ENCODE measurements around the gene CCSER2.

Gene CCSER2

GRCh38 chr10:84348860-84349259 lies 20.5 kb downstream of the CCSER2 start:
- POLR2A ChIA-PET, result no interaction called here
- DNase-seq (ENCODE audit: extremely low spot score), result no peak
- CTCF ChIA-PET, result no interaction called here
- no peak for TF ChIP-seq FOXK2 (IDR thresholded peaks at IDR 0.05)
- no peak for TF ChIP-seq NFRKB (IDR thresholded peaks at IDR 0.05)
- no peak for TF ChIP-seq TARDBP (IDR thresholded peaks at IDR 0.05)
- no peak for TF ChIP-seq SUZ12 (IDR thresholded peaks at IDR 0.05)
- TF ChIP-seq PKNOX1 (IDR thresholded peaks at IDR 0.05), result no peak
- TF ChIP-seq SP1 (IDR thresholded peaks at IDR 0.05), result no peak
- no peak for TF ChIP-seq HDGF (IDR thresholded peaks at IDR 0.05; ENCODE audit: borderline replicate concordance)
- TF ChIP-seq BHLHE40 (IDR thresholded peaks at IDR 0.05; ENCODE audit: borderline replicate concordance), result no peak
- no peak for TF ChIP-seq FOXA1 (IDR thresholded peaks at IDR 0.05)
- TF ChIP-seq ELF4 (IDR thresholded peaks at IDR 0.05), result no peak
- no peak for TF ChIP-seq ZNF384 (IDR thresholded peaks at IDR 0.05)
- no peak for TF ChIP-seq LEF1 (IDR thresholded peaks at IDR 0.05; ENCODE audit: borderline replicate concordance)
- no peak for TF ChIP-seq L3MBTL2 (conservative IDR thresholded peaks at IDR 0.05)
- TF ChIP-seq ARNT (IDR thresholded peaks at IDR 0.05), result no peak

- TF ChIP-seq L3MBTL2 (conservative IDR thresholded peaks at IDR 0.05), result no peak
- TF ChIP-seq FOXM1 (IDR thresholded peaks at IDR 0.05; ENCODE audit: borderline replicate concordance), result no peak
- no peak for TF ChIP-seq ZNF384 (IDR thresholded peaks at IDR 0.05)
- no peak for TF ChIP-seq FOXK2 (IDR thresholded peaks at IDR 0.05)
- no peak for TF ChIP-seq ARNT (IDR thresholded peaks at IDR 0.05)
- TF ChIP-seq ELF4 (IDR thresholded peaks at IDR 0.05), result no peak
- no peak for TF ChIP-seq PKNOX1 (IDR thresholded peaks at IDR 0.05)
- no peak for TF ChIP-seq FOXA1 (IDR thresholded peaks at IDR 0.05)
- no peak for TF ChIP-seq SP1 (IDR thresholded peaks at IDR 0.05)
- TF ChIP-seq CTBP1 (IDR thresholded peaks at IDR 0.05; ENCODE audit: borderline replicate concordance), result no peak
- TF ChIP-seq SUZ12 (IDR thresholded peaks at IDR 0.05), result no peak
- no peak for TF ChIP-seq HDGF (IDR thresholded peaks at IDR 0.05; ENCODE audit: borderline replicate concordance)
- no peak for TF ChIP-seq LEF1 (IDR thresholded peaks at IDR 0.05; ENCODE audit: borderline replicate concordance)
- DNase-seq (ENCODE audit: extremely low spot score), result peak; percentile 69
- POLR2A ChIA-PET, result no interaction called here
- CTCF ChIA-PET, result interaction anchor here (0.6 to 2.6 kb wide), 11 partner anchors 9 to 185 kb away, joined by 3 to 15 read pairs (median 6); no protein-coding TSS in a partner anchor
Measured at GRCh38 chr10:84352251-84352842, 24.0 kb downstream of the CCSER2 start.

DNA sequence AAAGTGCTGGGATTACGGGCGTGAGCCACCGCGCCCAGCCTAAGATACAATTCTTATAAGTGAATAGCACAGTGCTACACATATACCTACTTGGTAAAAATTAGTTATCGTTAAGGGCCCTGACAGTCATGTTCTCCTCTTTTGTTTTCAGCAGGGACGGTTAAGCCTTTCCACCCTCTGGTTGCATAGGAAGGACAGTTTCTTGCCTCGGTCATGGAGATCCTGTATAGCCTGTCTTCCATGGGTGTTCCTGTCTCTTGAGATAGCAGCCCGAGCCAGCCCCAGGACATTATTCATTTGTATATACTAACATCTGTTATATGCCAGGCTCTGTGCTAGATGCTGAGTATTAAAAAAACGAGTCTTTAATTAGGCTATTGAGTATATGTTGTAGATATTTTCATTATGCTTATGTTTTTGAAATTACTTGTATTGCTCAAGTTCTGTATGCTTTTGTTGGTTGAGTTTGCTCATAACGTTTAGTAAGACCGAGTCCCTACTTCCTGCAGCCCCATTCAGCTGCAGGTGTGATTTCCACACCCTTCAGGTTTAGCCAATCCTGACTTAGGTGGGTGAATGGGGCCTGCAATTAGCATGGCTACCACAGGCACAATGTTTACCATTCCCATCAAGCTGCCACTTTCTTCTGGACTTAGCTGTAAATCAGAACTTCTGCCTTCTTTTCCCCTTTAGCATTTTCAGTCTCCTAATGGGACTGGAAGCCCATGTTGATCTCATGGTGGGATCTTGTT lies 24.8 kb downstream of the CCSER2 start:
- ChIA-PET CTCF (interaction anchor here (0.8 to 2.6 kb wide), 7 partner anchors 8 to 184 kb away, joined by 3 to 15 read pairs (median 6); no protein-coding TSS in a partner anchor), POLR2A (no interaction called here)
- TF ChIP-seq TARDBP (IDR thresholded peaks at IDR 0.05) (no peak), NFRKB (IDR thresholded peaks at IDR 0.05) (no peak), L3MBTL2 (conservative IDR thresholded peaks at IDR 0.05) (no peak), FOXM1 (IDR thresholded peaks at IDR 0.05; ENCODE audit: borderline replicate concordance) (no peak), FOXK2 (IDR thresholded peaks at IDR 0.05) (no peak), ARNT (IDR thresholded peaks at IDR 0.05) (no peak), LEF1 (IDR thresholded peaks at IDR 0.05; ENCODE audit: borderline replicate concordance) (no peak), ZNF384 (IDR thresholded peaks at IDR 0.05) (no peak), BHLHE40 (IDR thresholded peaks at IDR 0.05; ENCODE audit: borderline replicate concordance) (no peak), PKNOX1 (IDR thresholded peaks at IDR 0.05) (no peak), SUZ12 (IDR thresholded peaks at IDR 0.05) (no peak), ELF4 (IDR thresholded peaks at IDR 0.05) (no peak), CTBP1 (IDR thresholded peaks at IDR 0.05; ENCODE audit: borderline replicate concordance) (no peak)
- no peak for DNase-seq (ENCODE audit: extremely low spot score)

DNA sequence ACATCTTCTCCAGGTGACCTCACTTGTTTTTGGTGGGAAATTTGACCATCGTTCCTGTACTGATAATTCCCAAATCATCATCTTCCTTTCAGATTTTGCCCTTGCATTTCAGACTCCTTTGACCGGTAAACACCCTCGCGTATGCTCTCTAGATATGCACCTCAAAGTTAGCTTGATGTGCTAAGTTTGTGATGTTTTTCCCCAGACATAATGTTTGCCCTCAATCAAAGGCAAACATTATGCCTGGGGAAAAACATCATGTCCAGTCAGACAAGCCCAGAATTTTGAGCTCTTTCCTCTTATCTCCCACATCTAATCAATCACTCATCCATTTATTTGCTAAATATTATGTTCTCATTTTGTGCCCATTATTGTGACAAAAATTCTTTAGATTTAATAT lies 26.2 kb downstream of the CCSER2 start:
- no peak for TF ChIP-seq ZNF384 (IDR thresholded peaks at IDR 0.05)
- TF ChIP-seq L3MBTL2 (conservative IDR thresholded peaks at IDR 0.05), result no peak
- TF ChIP-seq LEF1 (IDR thresholded peaks at IDR 0.05; ENCODE audit: borderline replicate concordance), result no peak
- TF ChIP-seq NFRKB (IDR thresholded peaks at IDR 0.05), result no peak
- no peak for TF ChIP-seq CTBP1 (IDR thresholded peaks at IDR 0.05; ENCODE audit: borderline replicate concordance)
- TF ChIP-seq ELF4 (IDR thresholded peaks at IDR 0.05), result no peak
- TF ChIP-seq PKNOX1 (IDR thresholded peaks at IDR 0.05), result no peak
- TF ChIP-seq BHLHE40 (IDR thresholded peaks at IDR 0.05; ENCODE audit: borderline replicate concordance), result no peak
- no peak for TF ChIP-seq FOXM1 (IDR thresholded peaks at IDR 0.05; ENCODE audit: borderline replicate concordance)
- no peak for TF ChIP-seq ARNT (IDR thresholded peaks at IDR 0.05)
- no peak for TF ChIP-seq HDGF (IDR thresholded peaks at IDR 0.05; ENCODE audit: borderline replicate concordance)
- TF ChIP-seq FOXK2 (IDR thresholded peaks at IDR 0.05), result no peak
- TF ChIP-seq SUZ12 (IDR thresholded peaks at IDR 0.05), result no peak
- TF ChIP-seq TARDBP (IDR thresholded peaks at IDR 0.05), result no peak
- no peak for TF ChIP-seq SP1 (IDR thresholded peaks at IDR 0.05)
- no peak for TF ChIP-seq FOXA1 (IDR thresholded peaks at IDR 0.05)
- ChIA-PET CTCF (interaction anchor here (0.9 to 2.6 kb wide), 2 partner anchors 182 to 183 kb away, joined by 5 to 15 read pairs; no protein-coding TSS in a partner anchor), POLR2A (no interaction called here)
- DNase-seq (ENCODE audit: extremely low spot score), result no peak

DNA sequence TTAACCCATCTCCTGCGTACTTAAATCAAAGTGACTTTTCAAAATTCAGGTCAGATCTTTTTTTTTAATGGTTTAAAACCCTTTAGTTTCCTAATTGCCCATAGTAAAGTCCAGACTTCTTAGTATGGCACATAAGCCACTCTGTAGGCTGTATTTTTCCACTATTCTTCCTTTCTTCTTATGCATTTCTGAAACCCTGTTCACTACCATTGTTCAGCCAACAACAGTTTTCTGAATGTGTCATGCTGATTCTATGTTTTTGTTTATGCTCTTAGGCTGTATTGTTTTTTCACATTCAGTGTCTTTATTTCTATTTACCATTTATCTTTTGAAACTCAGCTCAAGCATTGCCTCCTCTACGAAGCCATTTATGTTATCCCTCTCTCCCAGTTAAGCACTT lies 26.7 kb downstream of the CCSER2 start:
- TF ChIP-seq ELF4 (IDR thresholded peaks at IDR 0.05) (no peak), SP1 (IDR thresholded peaks at IDR 0.05) (no peak), FOXK2 (IDR thresholded peaks at IDR 0.05) (no peak), L3MBTL2 (conservative IDR thresholded peaks at IDR 0.05) (no peak), TARDBP (IDR thresholded peaks at IDR 0.05) (no peak), NFRKB (IDR thresholded peaks at IDR 0.05) (no peak), CTBP1 (IDR thresholded peaks at IDR 0.05; ENCODE audit: borderline replicate concordance) (no peak), FOXM1 (IDR thresholded peaks at IDR 0.05; ENCODE audit: borderline replicate concordance) (no peak), ZNF384 (IDR thresholded peaks at IDR 0.05) (no peak), SUZ12 (IDR thresholded peaks at IDR 0.05) (no peak), HDGF (IDR thresholded peaks at IDR 0.05; ENCODE audit: borderline replicate concordance) (no peak), ARNT (IDR thresholded peaks at IDR 0.05) (no peak), BHLHE40 (IDR thresholded peaks at IDR 0.05; ENCODE audit: borderline replicate concordance) (no peak), LEF1 (IDR thresholded peaks at IDR 0.05; ENCODE audit: borderline replicate concordance) (no peak), FOXA1 (IDR thresholded peaks at IDR 0.05) (no peak), PKNOX1 (IDR thresholded peaks at IDR 0.05) (no peak)
- POLR2A ChIA-PET, result no interaction called here
- CTCF ChIA-PET, result interaction anchor here (0.9 kb wide), 1 partner anchor 182 kb away, joined by 5 read pairs; no protein-coding TSS in a partner anchor
- DNase-seq (ENCODE audit: extremely low spot score), result no peak
